GM19351 (cell line): ENCODE measurements around the gene SRXN1.

Experiments used
- ATAC-seq: cut with Tn5 transposase; IDR thresholded peaks from one replicate; pipeline ENCODE4 v1.9.1; 2021; ENCODE audit warnings: mild to moderate bottlenecking, moderate library complexity; ENCODE audit not compliant: unreplicated experiment

SRXN1 gene

GRCh38 chr20:637559-637958, 15.4 kb downstream of the SRXN1 start:
- no peak for ATAC-seq

- ATAC-seq: no peak
These were observed 17.1 kb downstream of the SRXN1 start for GRCh38 chr20:635893-636338.

GRCh38 chr20:635028-635892, 17.7 kb downstream of the SRXN1 start:
- no peak for ATAC-seq

DNA sequence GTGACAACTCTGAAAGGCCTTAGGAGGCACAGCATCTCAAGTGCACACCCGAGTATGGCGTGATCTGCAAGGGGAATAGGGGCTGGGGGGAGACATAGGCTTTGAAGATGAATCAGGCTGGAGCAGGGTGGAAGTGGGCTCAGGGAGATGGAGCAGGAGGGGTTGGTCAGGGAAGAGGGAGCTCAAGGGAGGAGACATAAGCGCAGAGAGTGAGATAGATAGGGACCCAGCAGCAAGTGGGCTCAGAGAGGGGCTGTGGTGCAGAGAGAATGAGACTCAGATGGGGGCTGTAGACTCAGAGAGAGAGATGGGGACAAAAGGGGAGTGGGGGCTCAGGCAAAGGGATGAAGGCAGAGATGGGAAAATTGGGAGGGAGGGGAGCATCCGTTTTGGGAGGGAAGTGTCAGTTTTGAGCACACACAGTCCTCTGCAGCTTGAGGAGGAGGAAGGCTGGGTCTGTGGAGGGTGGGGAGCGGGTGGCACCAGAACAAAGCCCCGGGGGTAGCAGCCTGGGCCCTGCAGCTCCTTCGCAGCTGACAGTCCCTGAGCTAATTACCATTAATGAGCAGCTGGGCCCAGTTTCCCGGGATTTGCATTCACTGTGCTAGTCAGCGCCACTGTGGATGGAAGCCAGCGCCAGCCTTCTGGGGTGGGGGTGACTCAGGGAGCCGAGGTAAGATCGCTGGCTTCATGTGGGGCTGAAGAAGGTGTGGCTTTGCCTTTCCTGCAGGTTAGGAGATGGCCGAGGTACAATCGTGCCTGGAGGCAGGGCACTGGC, 18.7 kb downstream of the SRXN1 start:
- no peak for ATAC-seq

GRCh38 chr20:631101-631500, 21.9 kb downstream of the SRXN1 start:
- ATAC-seq: no peak

DNA sequence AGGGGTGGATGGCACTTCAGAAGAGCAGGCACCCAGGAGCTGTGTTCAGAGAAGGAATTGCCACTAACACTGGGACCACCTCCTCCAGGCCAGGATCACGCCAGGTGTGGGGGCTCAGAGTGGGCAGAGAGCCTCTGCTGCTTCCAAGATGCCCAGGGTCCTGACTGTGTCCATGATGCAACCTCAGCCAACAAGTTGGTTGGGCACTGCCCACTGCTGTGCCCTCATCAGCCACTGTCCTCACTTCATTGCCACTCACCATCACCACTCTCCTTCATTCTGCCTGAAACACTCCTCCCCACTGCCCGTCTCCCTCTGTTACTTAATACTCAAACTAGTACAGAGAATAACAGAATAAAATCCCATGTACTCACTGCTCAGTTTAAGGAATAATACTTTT, 26.4 kb downstream of the SRXN1 start:
- no peak for ATAC-seq

DNA sequence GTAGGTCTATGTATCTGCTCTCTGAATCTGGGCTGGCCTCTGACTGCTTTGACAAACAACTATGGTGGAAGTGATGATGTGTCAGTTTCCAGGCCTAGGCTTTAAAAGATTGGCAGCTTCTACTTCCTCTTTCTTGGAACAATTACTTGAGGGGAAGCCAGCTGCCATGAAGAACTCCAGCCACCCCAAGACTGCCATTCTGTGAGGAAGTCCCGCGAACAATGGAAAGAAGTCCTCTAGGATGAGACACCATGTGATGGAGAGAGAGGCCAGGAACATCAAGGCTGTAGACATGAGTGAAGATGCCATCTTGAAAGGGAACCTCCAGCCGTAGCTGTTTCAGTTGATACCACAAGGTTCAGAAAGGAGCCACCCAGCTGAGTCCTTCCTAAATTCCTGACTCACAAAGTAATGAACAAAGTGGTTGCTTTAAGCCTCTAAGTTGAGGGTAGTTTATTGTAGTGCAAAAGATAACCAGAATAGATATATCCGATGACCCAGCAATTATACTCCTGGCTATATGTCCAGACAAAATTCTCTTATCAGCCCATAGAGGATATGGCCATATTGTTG, 27.6 kb downstream of the SRXN1 start:
- ATAC-seq: no peak

- ATAC-seq: no peak
These were observed 29.3 kb downstream of the SRXN1 start for GRCh38 chr20:623704-624103.

DNA sequence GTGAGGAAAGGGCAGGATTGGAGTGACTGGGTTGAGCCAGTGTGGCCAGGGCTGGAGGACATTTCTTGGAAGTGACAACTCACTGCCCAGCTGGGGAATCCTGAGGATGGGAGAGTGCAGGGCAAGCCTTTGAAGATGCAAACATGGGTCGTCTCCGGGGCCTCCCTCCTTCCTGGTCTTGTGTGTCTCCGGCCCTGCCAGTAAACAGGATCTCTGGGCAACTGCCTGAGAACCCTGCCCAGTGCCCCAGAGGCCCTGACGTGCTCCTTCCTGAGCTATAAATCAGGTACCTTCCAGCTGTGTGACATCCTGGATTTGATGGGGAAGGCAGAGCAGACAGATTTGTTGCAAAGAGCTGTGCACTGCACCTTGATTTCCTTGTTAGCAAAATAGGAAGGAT, 30.0 kb downstream of the SRXN1 start:
- ATAC-seq: no peak

DNA sequence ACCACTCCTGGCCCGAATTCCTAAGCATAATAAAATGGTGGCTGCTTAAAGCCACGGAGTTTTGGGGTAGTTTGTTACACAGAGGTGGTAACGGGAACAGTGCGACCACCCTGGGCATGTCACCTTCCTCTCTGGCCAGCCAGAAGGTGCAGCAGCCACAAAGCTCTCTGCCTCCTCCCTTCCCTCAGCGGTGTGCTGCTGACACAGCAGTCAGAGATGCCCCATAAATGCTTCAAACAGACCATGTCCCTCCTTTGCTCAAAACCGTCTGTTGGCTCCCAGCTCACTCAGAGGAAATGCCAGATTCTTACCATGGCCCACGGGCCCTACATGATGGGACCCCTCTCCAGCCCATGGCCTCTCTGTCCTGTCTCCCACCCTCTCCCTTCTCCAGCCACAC, 30.8 kb downstream of the SRXN1 start:
- ATAC-seq: no peak

DNA sequence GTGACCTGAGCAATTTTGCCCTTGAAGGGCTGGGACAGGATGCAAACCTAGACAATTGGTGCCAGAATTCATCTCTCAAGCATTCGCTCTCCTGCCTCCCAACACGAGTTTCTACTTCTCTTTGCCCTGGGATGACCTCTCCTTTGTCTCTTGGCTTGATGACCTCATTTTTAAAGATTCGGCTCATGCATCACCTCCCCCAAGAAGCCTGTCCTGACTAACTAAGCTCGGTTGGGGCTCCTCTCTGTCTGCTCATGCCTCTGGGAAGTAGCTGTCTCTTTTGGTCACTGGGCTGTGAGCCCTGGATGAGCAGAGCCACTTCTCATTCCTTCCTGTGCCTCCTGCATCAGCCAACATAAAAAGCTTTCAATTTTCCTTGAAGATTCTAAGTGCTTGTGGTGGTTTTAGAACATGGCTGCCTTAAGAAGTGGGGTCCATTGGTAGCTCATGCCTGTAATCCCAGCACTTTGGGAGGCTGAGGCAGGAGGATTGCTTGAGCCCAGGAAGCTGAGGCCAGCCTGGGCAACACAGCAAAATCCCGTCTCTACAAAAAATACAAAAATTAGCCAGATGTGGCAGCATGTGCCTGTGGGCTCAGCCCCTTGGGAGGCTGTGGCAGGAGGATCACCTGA, 31.8 kb downstream of the SRXN1 start:
- ATAC-seq: no peak

- ATAC-seq: no peak
These were observed 32.8 kb downstream of the SRXN1 start for GRCh38 chr20:620246-620645.

- no peak for ATAC-seq
These were observed 34.0 kb downstream of the SRXN1 start for GRCh38 chr20:618980-619379.

DNA sequence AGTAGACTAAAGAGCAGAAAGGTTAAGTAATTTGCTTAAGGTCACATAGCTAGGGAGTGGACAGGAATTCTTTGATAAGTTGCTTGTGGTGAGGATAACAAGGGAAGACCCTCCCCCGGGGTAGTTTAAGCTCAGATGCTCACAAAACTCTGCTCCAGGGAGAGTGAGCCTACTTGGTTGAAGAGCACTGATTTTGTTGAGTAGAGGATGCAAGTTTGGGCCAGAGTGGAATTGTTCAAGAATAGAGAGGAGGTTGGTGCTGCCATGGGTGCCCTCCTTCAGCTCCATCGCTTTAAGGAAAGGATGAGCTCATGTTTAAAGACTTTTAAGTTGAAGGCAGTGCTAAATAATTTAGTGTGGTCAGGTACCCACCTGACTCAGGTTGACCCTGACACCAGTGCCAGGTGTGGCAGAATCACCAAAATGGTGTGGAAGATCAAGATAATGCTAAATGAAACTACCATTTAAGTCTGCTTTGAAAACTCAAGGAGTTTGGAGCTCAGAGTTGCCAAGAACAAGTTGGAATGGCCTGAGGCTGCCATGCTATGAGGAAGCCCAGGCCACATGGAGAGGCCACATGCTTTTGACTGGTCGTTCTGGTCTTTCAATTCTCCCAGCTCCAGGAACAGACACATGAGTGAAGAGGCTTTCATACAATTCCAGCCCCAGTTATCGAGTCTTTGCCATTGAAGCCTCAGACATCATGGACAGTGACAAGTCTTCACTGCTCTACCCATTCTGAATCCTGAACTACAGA, 34.9 kb downstream of the SRXN1 start:
- ATAC-seq: no peak

GRCh38 chr20:615514-615913, 37.5 kb downstream of the SRXN1 start:
- ATAC-seq: no peak

DNA sequence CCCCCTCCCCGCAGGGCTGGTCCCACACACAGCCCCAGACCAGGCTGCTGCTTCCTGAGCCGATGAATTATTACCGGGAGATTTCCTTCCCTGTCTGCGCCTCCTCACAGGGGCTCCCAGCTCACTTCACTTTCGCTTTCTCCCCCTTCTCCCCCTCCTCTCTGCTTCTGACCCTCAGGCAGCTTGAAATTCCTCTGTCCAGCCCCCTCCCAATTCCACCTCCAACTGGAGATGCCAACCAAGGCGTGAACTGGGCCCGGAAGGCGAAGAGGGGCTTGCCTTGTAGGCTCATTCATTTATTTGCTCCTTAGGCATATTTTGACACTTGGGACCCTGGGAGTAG, 41.2 kb downstream of the SRXN1 start:
- no peak for ATAC-seq

DNA sequence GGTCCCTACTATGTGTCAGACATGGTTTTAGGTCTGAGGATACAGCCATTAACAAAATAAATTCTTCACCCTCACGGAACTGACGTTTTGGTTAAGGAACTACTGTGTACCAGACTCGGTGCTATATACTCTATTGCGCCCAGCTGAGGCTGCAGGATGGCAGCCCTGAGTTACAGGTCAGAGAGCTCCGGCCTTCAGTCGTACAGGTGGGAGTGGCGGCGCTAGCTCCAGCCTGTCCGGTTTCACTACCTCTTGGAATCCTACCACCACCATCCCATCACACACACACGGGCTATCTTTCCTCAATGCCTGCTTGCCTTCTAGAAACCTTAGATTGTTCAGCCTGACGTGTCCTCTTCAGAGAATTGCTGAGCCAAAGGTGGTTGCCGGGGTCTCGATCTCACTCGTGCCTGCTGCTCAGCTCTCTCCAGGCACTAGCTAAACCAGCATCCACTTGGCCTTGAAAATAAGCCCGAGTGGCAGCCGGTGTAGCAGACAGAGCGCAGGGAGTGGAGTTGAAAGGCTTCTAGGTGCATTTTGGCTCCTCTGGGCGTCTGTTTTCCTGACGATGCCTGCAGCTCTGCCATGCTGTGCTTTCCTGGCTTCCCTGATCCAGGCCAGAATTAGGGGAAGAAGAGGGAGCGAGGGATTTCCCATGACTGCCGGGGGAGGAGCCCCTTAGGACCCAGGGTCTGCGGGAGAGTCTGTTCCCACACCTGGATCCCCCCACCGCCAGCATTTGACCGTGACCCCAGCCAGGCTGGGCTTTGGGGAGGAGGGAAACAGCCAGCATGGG, 41.8 kb downstream of the SRXN1 start:
- no peak for ATAC-seq

DNA sequence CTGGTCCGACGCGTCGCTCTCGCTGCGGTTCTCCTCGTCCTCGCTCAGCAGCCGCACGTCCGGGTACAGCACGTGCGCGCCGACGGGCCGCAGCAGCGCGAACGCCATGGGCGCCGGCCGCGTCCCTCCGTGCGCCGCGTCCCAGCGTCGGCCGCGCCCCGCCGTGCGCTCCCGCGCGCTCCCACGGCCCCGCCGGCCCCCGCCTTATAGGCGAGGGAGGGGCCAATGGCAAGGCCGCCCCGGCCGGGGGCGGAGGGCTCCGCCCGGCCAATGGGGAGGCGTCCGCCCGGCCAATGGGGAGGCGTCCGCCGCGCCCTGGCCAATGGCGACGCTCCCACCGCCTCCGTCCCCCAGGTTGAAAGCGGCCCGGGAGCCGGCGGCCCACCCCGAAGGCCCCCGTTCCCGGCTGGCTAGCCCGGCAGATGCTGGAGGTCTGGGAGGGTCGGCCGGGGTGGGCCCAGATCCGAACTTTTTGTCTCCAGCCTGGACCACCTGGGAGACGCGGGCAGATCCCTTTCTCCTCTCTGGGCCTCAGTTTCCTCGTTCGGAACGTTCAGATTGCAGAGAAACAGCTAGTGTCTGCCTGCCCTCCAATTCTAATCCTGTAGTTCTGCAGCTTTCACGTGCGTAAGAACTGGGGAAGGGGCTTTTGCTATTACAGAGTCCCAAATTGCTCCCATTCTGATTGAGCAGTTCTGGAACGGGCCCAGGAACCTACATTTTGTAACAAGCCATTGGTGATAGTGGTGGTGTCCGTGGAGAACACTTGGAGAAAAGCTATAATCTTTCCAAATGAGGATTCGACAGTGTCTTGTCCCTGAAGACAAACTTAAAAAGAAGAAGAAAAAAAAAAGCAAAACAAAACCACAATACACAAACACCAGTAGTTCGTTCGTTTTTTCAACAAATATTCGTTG, 42.6 kb downstream of the SRXN1 start, which contains the start of gene TCF15:
Gene TCF15 (minus strand): TSS at position 180 of the 917 bp plus-strand sequence. CDS start 72 bp downstream, at position 108.
- ATAC-seq: no peak
